MCF 10A (cell line): ENCODE data around the gene BMPER. TPM values are rescaled to one million over a fixed set of nuclear protein-coding genes. Genes with fewer than 3 reads are reported as not detected.

Experiments
- BruUV-seq: library from RNA; stranded (reverse); fragments of 400-500 nt; replicated peaks from 2 replicates; lab custom pipeline; 2021; lab: Mats Ljungman, UMichigan
- CTCF ChIA-PET: fragments of 300-600 bp; sonication (Branson Sonifier 250); formaldehyde crosslinking; extraction: SDS; loops from one replicate; lab custom pipeline; 2021; ENCODE audit warnings: antibody characterized with exemption, inconsistent platforms; lab: Yijun Ruan, JAX
- POLR2A ChIA-PET: fragments of 300-600, 350-650 bp; sonication (Branson Sonifier 250); formaldehyde crosslinking; extraction: SDS; loops from one replicate; lab custom pipeline; 2020; ENCODE audit warnings: antibody characterized with exemption, inconsistent platforms; lab: Yijun Ruan, JAX
- DNase-seq: peaks from one replicate; pipeline ENCODE4 v3.0.0-alpha.2; 2018; ENCODE audit not compliant: unreplicated experiment
- H3K27ac Mint-ChIP-seq: one replicate; pipeline ENCODE4 v1.8.0; 2022; ENCODE audit warnings: mild to moderate bottlenecking, low read depth, mixed read lengths; ENCODE audit not compliant: unreplicated experiment
- H3K27me3 Mint-ChIP-seq: one replicate; pipeline ENCODE4 v1.8.0; 2022; ENCODE audit warnings: mixed read lengths; ENCODE audit not compliant: insufficient read depth, unreplicated experiment
- H3K36me3 Mint-ChIP-seq: one replicate; pipeline ENCODE4 v1.8.0; 2022; ENCODE audit warnings: mild to moderate bottlenecking, moderate library complexity, mixed read lengths; ENCODE audit not compliant: insufficient read depth, unreplicated experiment
- H3K4me1 Mint-ChIP-seq: one replicate; pipeline ENCODE4 v1.8.0; 2022; ENCODE audit warnings: mixed read lengths; ENCODE audit not compliant: insufficient read depth, unreplicated experiment
- H3K4me3 Mint-ChIP-seq: one replicate; pipeline ENCODE4 v1.8.0; 2022; ENCODE audit warnings: mild to moderate bottlenecking, moderate library complexity, mixed read lengths; ENCODE audit not compliant: unreplicated experiment
- H3K9me3 Mint-ChIP-seq: one replicate; pipeline ENCODE4 v1.8.0; 2022; ENCODE audit warnings: mixed read lengths; ENCODE audit not compliant: unreplicated experiment
- CTCF ChIP-seq: fragments of 200-600 bp; IDR thresholded peaks from one replicate; pipeline ENCODE4 v1.8.0; 2022; ENCODE audit warnings: antibody characterized with exemption, mild to moderate bottlenecking; ENCODE audit not compliant: unreplicated experiment
- intact Hi-C: fragments of 100-400 bp; cut with micrococcal nuclease; formaldehyde crosslinking; loops from 2 replicates; pipeline ENCODE4 v1.14.1; 2022
- total RNA-seq: library from RNA; stranded (reverse); gene quantifications from 2 replicates; pipeline ENCODE4 v1.2.3, GENCODE V29; 2022

The BMPER gene
- total RNA-seq, 1 experiment from 2014 or later, result 0.40 TPM

- Mint-ChIP-seq H3K36me3 (no peaks in the 10 kb centered on the region), H3K4me1 (peaks cover 9% of the 10 kb centered on the region), H3K27ac (no peak overlapping the region), H3K9me3 (no peaks in the 10 kb centered on the region), H3K27me3 (no peaks in the 10 kb centered on the region), H3K4me3 (no peak overlapping the region)
- no TSS peak for BruUV-seq
- no peak for DNase-seq
- TF ChIP-seq CTCF, result no peak
- ChIA-PET CTCF (interaction anchor here (1.4 to 2.0 kb wide), 2 partner anchors 22 to 23 kb away, joined by 3 to 8 read pairs; no protein-coding TSS in a partner anchor), POLR2A (no interaction called here)
- intact Hi-C loops, result no loop called here
These were observed 31.8 kb upstream of the BMPER start for GRCh38 chr7:33873518-33873917.

GRCh38 chr7:33873981-33874750 lies 31.2 kb upstream of the BMPER start:
- ChIA-PET CTCF (interaction anchor here (1.3 to 2.0 kb wide), 3 partner anchors 21 to 31 kb away, joined by 3 to 8 read pairs (median 3); no protein-coding TSS in a partner anchor), POLR2A (interaction anchor here (0.6 to 0.7 kb wide), 2 partner anchors 14 to 384 kb away, joined by 3 read pairs; no protein-coding TSS in a partner anchor)
- Mint-ChIP-seq H3K36me3 (no peaks in the 10 kb centered on the region), H3K27me3 (no peaks in the 10 kb centered on the region), H3K9me3 (no peaks in the 10 kb centered on the region), H3K4me1 (peaks cover 9% of the 10 kb centered on the region), H3K27ac (no peak overlapping the region), H3K4me3 (no peak overlapping the region)
- intact Hi-C loops, result no loop called here
- no peak for TF ChIP-seq CTCF
- peak; percentile 67 for DNase-seq
- BruUV-seq, result no TSS peak

- ChIA-PET CTCF (interaction anchor here (1.3 to 2.0 kb wide), 2 partner anchors 20 to 32 kb away, joined by 3 to 8 read pairs; no protein-coding TSS in a partner anchor), POLR2A (no interaction called here)
- intact Hi-C loops, result no loop called here
- Mint-ChIP-seq H3K4me1 (peaks cover 9% of the 10 kb centered on the region), H3K27ac (no peak overlapping the region), H3K9me3 (no peaks in the 10 kb centered on the region), H3K4me3 (no peak overlapping the region), H3K36me3 (no peaks in the 10 kb centered on the region), H3K27me3 (no peaks in the 10 kb centered on the region)
- TF ChIP-seq CTCF, result no peak
- DNase-seq, result peak; percentile 60
- no TSS peak for BruUV-seq
These were observed 30.4 kb upstream of the BMPER start for GRCh38 chr7:33874943-33875342.

GRCh38 chr7:33876596-33877274 lies 28.6 kb upstream of the BMPER start:
- intact Hi-C loops, result no loop called here
- Mint-ChIP-seq H3K4me1 (peaks cover 9% of the 10 kb centered on the region), H3K9me3 (no peaks in the 10 kb centered on the region), H3K4me3 (no peak overlapping the region), H3K27ac (no peak overlapping the region), H3K27me3 (no peaks in the 10 kb centered on the region), H3K36me3 (no peaks in the 10 kb centered on the region)
- no TSS peak for BruUV-seq
- ChIA-PET CTCF (interaction anchor here (0.6 to 2.0 kb wide), 5 partner anchors 17 to 166 kb away, joined by 3 to 11 read pairs (median 3); no protein-coding TSS in a partner anchor), POLR2A (no interaction called here)
- no peak for DNase-seq
- no peak for TF ChIP-seq CTCF
